HFFc6 (cell line): ENCODE data around the gene FARP1. TPM values are rescaled to one million over a fixed set of nuclear protein-coding genes. Genes with fewer than 3 reads are reported as not detected.

ENCODE experiments used
- DNase-seq: peaks from one replicate; pipeline ENCODE4 v3.0.0-alpha.2; 2018
- H3K27ac Mint-ChIP-seq: 2 replicates; pipeline ENCODE4 v1.8.0; 2020; ENCODE audit warnings: mild to moderate bottlenecking, mixed read lengths
- H3K27me3 Mint-ChIP-seq: 2 replicates; pipeline ENCODE4 v1.8.0; 2021; ENCODE audit warnings: mild to moderate bottlenecking, moderate library complexity, mixed read lengths; ENCODE audit not compliant: insufficient read depth
- H3K36me3 Mint-ChIP-seq: 2 replicates; pipeline ENCODE4 v1.8.0; 2021; ENCODE audit warnings: low read depth, mixed read lengths
- H3K4me1 Mint-ChIP-seq: 2 replicates; pipeline ENCODE4 v1.8.0; 2020; ENCODE audit warnings: low read depth, mixed read lengths
- H3K4me3 Mint-ChIP-seq: 2 replicates; pipeline ENCODE4 v1.8.0; 2020; ENCODE audit warnings: mild to moderate bottlenecking, moderate library complexity, mixed read lengths
- H3K9me3 Mint-ChIP-seq: 2 replicates; pipeline ENCODE4 v1.8.0; 2020; ENCODE audit warnings: mild to moderate bottlenecking, mixed read lengths
- CTCF ChIP-seq: fragments of 200-600 bp; sonication (generic); IDR thresholded peaks from 2 replicates; pipeline ENCODE4 v1.5.0; 2021; ENCODE audit warnings: antibody characterized with exemption, mild to moderate bottlenecking
- total RNA-seq, 6 experiments: library from RNA; stranded (reverse); fragmentation: NEBNext Ultra II Directional; extraction: Animal tissue kit (Norgen Biotek cat#: 25700); gene quantifications; 2 replicates in 1 of 6; 3 replicates in 5 of 6; pipeline ENCODE4 v1.2.3, GENCODE V29; 2021

Gene FARP1
- total RNA-seq, 6 experiments from 2014 or later: 140 to 181 (median 150) TPM

- TF ChIP-seq CTCF: no peak
- no peak overlapping the region for H3K27ac Mint-ChIP-seq
- H3K4me3 Mint-ChIP-seq: no peak overlapping the region
- H3K36me3 Mint-ChIP-seq: peaks cover 42% of the 10 kb centered on the region
- H3K27me3 Mint-ChIP-seq: peaks cover 5% of the 10 kb centered on the region
- H3K4me1 Mint-ChIP-seq: peaks cover 5% of the 10 kb centered on the region
- no peaks in the 10 kb centered on the region for H3K9me3 Mint-ChIP-seq
- no peak for DNase-seq
Measured at GRCh38 chr13:98423417-98423816, 280.5 kb downstream of the FARP1 start.

GRCh38 chr13:98427331-98427995 is 284.6 kb downstream of the FARP1 start:
- peaks cover 6% of the 10 kb centered on the region for H3K4me1 Mint-ChIP-seq
- peaks cover 9% of the 10 kb centered on the region for H3K27me3 Mint-ChIP-seq
- H3K36me3 Mint-ChIP-seq: peaks cover 56% of the 10 kb centered on the region
- no peaks in the 10 kb centered on the region for H3K9me3 Mint-ChIP-seq
- DNase-seq: no peak
- no peak for TF ChIP-seq CTCF
- H3K4me3 Mint-ChIP-seq: no peak overlapping the region
- no peak overlapping the region for H3K27ac Mint-ChIP-seq

- Mint-ChIP-seq H3K4me1 (peaks cover 6% of the 10 kb centered on the region), H3K9me3 (no peaks in the 10 kb centered on the region), H3K36me3 (peaks cover 51% of the 10 kb centered on the region), H3K4me3 (no peak overlapping the region), H3K27ac (peak overlapping the region; percentile 12), H3K27me3 (peaks cover 12% of the 10 kb centered on the region)
- DNase-seq: no peak
- TF ChIP-seq CTCF: no peak
Measured at GRCh38 chr13:98428256-98428966, 285.5 kb downstream of the FARP1 start.

GRCh38 chr13:98429081-98429480 is 286.2 kb downstream of the FARP1 start:
- no peak for DNase-seq
- no peak overlapping the region for H3K4me3 Mint-ChIP-seq
- no peak for TF ChIP-seq CTCF
- H3K27ac Mint-ChIP-seq: peak overlapping the region; percentile 1; the same call in 1 of the 2 replicates
- H3K4me1 Mint-ChIP-seq: peaks cover 6% of the 10 kb centered on the region
- H3K27me3 Mint-ChIP-seq: peaks cover 12% of the 10 kb centered on the region
- H3K36me3 Mint-ChIP-seq: peaks cover 47% of the 10 kb centered on the region
- H3K9me3 Mint-ChIP-seq: no peaks in the 10 kb centered on the region

- no peak overlapping the region; the same call in 1 of the 2 replicates for H3K4me3 Mint-ChIP-seq
- DNase-seq: no peak
- H3K36me3 Mint-ChIP-seq: peaks cover 44% of the 10 kb centered on the region
- peaks cover 6% of the 10 kb centered on the region for H3K4me1 Mint-ChIP-seq
- no peaks in the 10 kb centered on the region for H3K9me3 Mint-ChIP-seq
- H3K27ac Mint-ChIP-seq: peak overlapping the region; percentile 1; the same call in 1 of the 2 replicates
- no peak for TF ChIP-seq CTCF
- peaks cover 12% of the 10 kb centered on the region for H3K27me3 Mint-ChIP-seq
Measured at GRCh38 chr13:98429531-98429930, 286.6 kb downstream of the FARP1 start.
